Endodermal cell (in vitro differentiated cells): ENCODE measurements around the gene MMP25. TPM values are rescaled to one million over a fixed set of nuclear protein-coding genes. Genes with fewer than 3 reads are reported as not detected.
A peak's percentile ranks its signal among the peaks of the same experiment; 100 is the strongest.

Experiments
- DNase-seq: peaks from one replicate; pipeline ENCODE4 v3.0.0-alpha.2; 2017
- H3K27ac ChIP-seq: 2 replicates; pipeline ENCODE4 v1.5.1; 2013; ENCODE audit warnings: mild to moderate bottlenecking, low read depth, low read length, moderate library complexity
- H3K27me3 ChIP-seq: 2 replicates; pipeline ENCODE4 v1.6.1; 2013; ENCODE audit warnings: mild to moderate bottlenecking, low read length, moderate library complexity; ENCODE audit not compliant: insufficient read depth, control insufficient read depth, poor library complexity, severe bottlenecking
- H3K36me3 ChIP-seq: 2 replicates; pipeline ENCODE4 v1.7.0; 2013; ENCODE audit warnings: mild to moderate bottlenecking, low read length, moderate library complexity; ENCODE audit not compliant: control insufficient read depth, insufficient read depth
- H3K4me1 ChIP-seq: one replicate; pipeline ENCODE4 v1.7.0; 2013; ENCODE audit warnings: low read length; ENCODE audit not compliant: control insufficient read depth, insufficient read depth
- H3K4me3 ChIP-seq: 2 replicates; pipeline ENCODE4 v1.5.1; 2013; ENCODE audit warnings: mild to moderate bottlenecking, low read length, moderate library complexity
- H3K9ac ChIP-seq: 2 replicates; pipeline ENCODE4 v1.6.1; 2013; ENCODE audit warnings: mild to moderate bottlenecking, low read length, moderate library complexity; ENCODE audit not compliant: poor library complexity, severe bottlenecking; ENCODE audit errors: extremely low read depth
- H3K9me3 ChIP-seq: 2 replicates; pipeline ENCODE4 v1.6.1; 2013; ENCODE audit warnings: mild to moderate bottlenecking, low read length, moderate library complexity; ENCODE audit not compliant: control insufficient read depth
- H3K27ac Mint-ChIP-seq: 2 replicates; pipeline ENCODE4 v1.8.0; 2020; ENCODE audit warnings: mixed read lengths
- H3K27me3 Mint-ChIP-seq: 2 replicates; pipeline ENCODE4 v1.8.0; 2021; ENCODE audit warnings: mild to moderate bottlenecking, mixed read lengths; ENCODE audit not compliant: insufficient read depth
- H3K36me3 Mint-ChIP-seq: 2 replicates; pipeline ENCODE4 v1.8.0; 2020; ENCODE audit warnings: low read depth, mixed read lengths
- H3K4me1 Mint-ChIP-seq: 2 replicates; pipeline ENCODE4 v1.8.0; 2020; ENCODE audit warnings: mixed read lengths
- H3K4me3 Mint-ChIP-seq: 2 replicates; pipeline ENCODE4 v1.8.0; 2020; ENCODE audit warnings: mild to moderate bottlenecking, moderate library complexity, mixed read lengths
- H3K9me3 Mint-ChIP-seq: 2 replicates; pipeline ENCODE4 v1.8.0; 2020; ENCODE audit warnings: mild to moderate bottlenecking, mixed read lengths
- WGBS, 2 experiments: methylation state at CpG; one replicate each; pipeline versions ENCODE4 v1.1.5 to v1.1.7; 2013; ENCODE audit warnings: missing lambda C conversion rate in 2 of 2, mixed read lengths in 1 of 2; ENCODE audit not compliant: insufficient coverage in 1 of 2, insufficient read length in 1 of 2; 5-methylcytosine and 5-hydroxymethylcytosine counted together
- total RNA-seq, 2 donors: library from RNA; stranded (reverse); fragmentation: NEBNext Ultra II Directional in 1 of 2; extraction: Animal tissue kit (Norgen Biotek cat#: 25700) in 1 of 2; gene quantifications; 2 replicates in 1 of 2; 3 replicates in 1 of 2; pipeline ENCODE4 v1.2.1, GENCODE V29; 2021
- TF ChIP-seq, protein P1 (sequence below): fragments of 200-600 bp; sonication (generic); conservative IDR thresholded peaks from 2 replicates; pipeline ENCODE4 v1.5.0; 2021; ENCODE audit warnings: antibody characterized with exemption, mild to moderate bottlenecking

MMP25 gene
- total RNA-seq, 2 donors from 2014 or later: 4.5 to 6.1 TPM

DNA sequence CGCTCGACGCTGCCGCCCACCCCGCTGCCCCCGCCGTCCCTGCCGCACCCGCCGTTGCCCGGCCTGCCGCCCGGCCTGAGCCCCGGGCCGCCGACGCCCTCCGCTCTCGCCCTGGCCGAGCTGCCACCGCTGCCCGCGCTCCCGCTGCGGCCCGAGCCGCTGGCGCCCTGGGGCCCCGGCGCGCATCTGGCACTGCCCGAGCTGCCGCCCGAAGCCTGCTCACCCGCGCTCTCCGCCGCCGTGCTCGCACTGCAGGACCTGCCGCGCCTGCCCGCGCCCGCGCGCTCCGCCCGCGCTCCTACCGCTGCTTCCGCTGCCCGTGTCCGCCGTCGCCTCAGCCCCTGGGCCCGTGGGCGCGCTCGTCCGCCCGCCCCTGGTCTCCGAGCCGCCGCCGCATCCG lies 42.0 kb upstream of the MMP25 start:
- Histone ChIP-seq H3K9ac (no peak overlapping the region), H3K36me3 (no peaks in the 10 kb centered on the region), H3K4me3 (no peak overlapping the region), H3K27ac (no peak overlapping the region), H3K9me3 (no peaks in the 10 kb centered on the region), H3K4me1 (peaks cover 21% of the 10 kb centered on the region), H3K27me3 (no peaks in the 10 kb centered on the region)
- H3K9me3 Mint-ChIP-seq: no peaks in the 10 kb centered on the region
- peaks cover 3% of the 10 kb centered on the region for H3K27me3 Mint-ChIP-seq
- H3K36me3 Mint-ChIP-seq: no peaks in the 10 kb centered on the region
- DNase-seq: no peak
- 0 to 1% methylated on average over 25 to 67 of the region's 67 CpGs for WGBS, 2 experiments
- no peak overlapping the region for H3K27ac Mint-ChIP-seq
- H3K4me1 Mint-ChIP-seq: peaks cover 34% of the 10 kb centered on the region
- TF ChIP-seq, protein P1, sequence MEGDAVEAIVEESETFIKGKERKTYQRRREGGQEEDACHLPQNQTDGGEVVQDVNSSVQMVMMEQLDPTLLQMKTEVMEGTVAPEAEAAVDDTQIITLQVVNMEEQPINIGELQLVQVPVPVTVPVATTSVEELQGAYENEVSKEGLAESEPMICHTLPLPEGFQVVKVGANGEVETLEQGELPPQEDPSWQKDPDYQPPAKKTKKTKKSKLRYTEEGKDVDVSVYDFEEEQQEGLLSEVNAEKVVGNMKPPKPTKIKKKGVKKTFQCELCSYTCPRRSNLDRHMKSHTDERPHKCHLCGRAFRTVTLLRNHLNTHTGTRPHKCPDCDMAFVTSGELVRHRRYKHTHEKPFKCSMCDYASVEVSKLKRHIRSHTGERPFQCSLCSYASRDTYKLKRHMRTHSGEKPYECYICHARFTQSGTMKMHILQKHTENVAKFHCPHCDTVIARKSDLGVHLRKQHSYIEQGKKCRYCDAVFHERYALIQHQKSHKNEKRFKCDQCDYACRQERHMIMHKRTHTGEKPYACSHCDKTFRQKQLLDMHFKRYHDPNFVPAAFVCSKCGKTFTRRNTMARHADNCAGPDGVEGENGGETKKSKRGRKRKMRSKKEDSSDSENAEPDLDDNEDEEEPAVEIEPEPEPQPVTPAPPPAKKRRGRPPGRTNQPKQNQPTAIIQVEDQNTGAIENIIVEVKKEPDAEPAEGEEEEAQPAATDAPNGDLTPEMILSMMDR: no peak
- H3K4me3 Mint-ChIP-seq: peak overlapping the region; percentile 59

DNA sequence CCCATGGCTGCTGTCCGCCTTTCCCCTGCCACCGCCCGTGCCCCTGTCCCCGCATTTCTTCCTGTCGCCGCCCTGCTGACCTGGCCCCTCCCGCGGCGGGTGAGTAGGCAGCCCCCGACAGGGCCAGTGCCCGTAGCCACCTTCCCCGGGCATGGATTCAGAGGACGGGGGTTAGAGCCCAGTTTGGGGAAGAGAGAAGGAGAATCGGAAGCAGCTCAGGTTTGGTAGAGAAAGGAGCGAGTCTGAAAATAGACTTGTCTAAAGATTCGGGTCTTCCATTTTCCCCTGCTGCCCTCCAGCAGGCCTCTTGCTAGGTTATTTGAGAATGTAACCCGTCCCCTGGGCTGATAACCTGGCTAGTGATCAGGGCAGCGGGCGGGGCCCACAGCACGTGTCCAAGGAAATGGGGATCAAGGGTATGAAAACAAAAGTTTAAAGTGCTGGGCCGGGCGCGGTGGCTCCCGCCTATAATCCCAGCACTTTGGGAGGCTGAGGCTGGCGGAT lies 41.5 kb upstream of the MMP25 start:
- peak overlapping the region; percentile 59 for H3K4me3 Mint-ChIP-seq

DNA sequence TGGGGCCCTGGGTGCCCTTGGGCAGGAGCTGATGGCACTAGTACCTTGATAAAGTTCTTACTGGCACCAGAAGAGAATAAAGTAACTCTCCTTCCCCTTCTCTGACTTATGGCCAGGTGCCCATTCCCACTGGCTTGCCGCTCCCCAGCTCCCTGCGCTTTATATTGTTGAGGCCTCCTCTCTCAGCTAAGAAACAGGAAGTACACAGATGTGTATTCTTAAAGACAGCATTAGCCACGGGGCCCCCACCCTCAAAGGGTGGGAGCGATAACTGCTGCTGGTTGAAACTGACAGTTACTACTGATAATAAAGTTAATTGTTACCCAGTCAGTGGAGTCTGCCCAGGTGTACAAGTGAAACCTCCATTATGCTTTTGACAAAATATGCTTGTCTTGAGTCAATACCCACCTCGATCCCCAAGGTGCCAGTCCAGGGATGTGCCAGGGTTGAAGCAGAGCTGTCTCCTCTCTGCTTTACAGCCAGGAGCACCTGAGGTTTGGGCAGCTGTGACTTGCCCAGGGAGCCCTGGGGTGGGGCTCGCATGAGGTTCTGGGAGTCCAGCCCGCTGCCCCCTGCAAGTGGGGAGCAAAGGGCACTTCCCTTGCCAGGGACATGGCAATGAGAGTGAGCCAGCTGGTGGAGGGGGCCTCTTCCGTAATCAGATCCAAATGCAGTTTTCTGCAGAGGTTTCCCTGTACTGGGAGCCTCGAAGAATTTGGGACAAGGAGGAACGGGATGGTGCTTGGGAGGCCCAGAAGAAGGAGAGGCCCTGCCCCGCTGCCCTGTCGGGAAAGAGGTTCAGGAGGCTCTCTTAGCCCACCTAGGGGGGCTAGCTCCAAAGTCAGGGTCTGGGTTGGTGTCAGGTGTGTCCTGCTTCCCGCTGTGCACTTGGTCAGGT lies 39.1 kb upstream of the MMP25 start:
- H3K4me3 Mint-ChIP-seq: peak overlapping the region; percentile 51
- WGBS, 2 experiments: 60 to 73% methylated on average over 11 to 13 of the region's 13 CpGs
- H3K27me3 Mint-ChIP-seq: peaks cover 8% of the 10 kb centered on the region
- no peaks in the 10 kb centered on the region for H3K36me3 ChIP-seq
- H3K4me1 Mint-ChIP-seq: peaks cover 38% of the 10 kb centered on the region
- no peaks in the 10 kb centered on the region for H3K9me3 Mint-ChIP-seq
- H3K27ac Mint-ChIP-seq: peak overlapping the region; percentile 98
- H3K36me3 Mint-ChIP-seq: no peaks in the 10 kb centered on the region
- H3K4me3 ChIP-seq: peak overlapping the region; percentile 53
- H3K4me1 ChIP-seq: peaks cover 30% of the 10 kb centered on the region
- no peaks in the 10 kb centered on the region for H3K27me3 ChIP-seq
- no peaks in the 10 kb centered on the region for H3K9me3 ChIP-seq
- H3K9ac ChIP-seq: no peak overlapping the region
- DNase-seq: peak; percentile 84
- no peak overlapping the region for H3K27ac ChIP-seq
- TF ChIP-seq, protein P1: no peak

More for the DNA sequence above, 41.5 kb upstream of the MMP25 start:
- Mint-ChIP-seq H3K27me3 (peaks cover 3% of the 10 kb centered on the region), H3K36me3 (no peaks in the 10 kb centered on the region), H3K27ac (peak overlapping the region; percentile 55), H3K9me3 (no peaks in the 10 kb centered on the region), H3K4me1 (peaks cover 36% of the 10 kb centered on the region)
- Histone ChIP-seq H3K9me3 (no peaks in the 10 kb centered on the region), H3K36me3 (no peaks in the 10 kb centered on the region), H3K27ac (no peak overlapping the region), H3K4me3 (peak overlapping the region; percentile 73), H3K4me1 (peaks cover 24% of the 10 kb centered on the region), H3K27me3 (no peaks in the 10 kb centered on the region), H3K9ac (no peak overlapping the region)
- WGBS, 2 experiments: 2 to 4% methylated on average over 9 to 25 of the region's 25 CpGs
- DNase-seq: peak; percentile 83
- TF ChIP-seq, protein P1: no peak
